ENCODE measurements around the gene PPP2R5D. TPM values are rescaled to one million over a fixed set of nuclear protein-coding genes. Genes with fewer than 3 reads are reported as not detected.
"Not testable (repeated sequence)": the region's sequence is repeated elsewhere in the genome, so short reads cannot be mapped to it uniquely, and the experiment has no call there.

Gene PPP2R5D
- total RNA-seq, 1 experiment from 2014 or later, result 52.7 TPM

- not testable (repeated sequence) for H3K4me1 Mint-ChIP-seq; H3K4me3 Mint-ChIP-seq; H3K27ac Mint-ChIP-seq; H3K9me3 Mint-ChIP-seq; DNase-seq (ENCODE audit: low spot score); H3K27me3 Mint-ChIP-seq (ENCODE audit: low read depth); ATAC-seq
- ChIA-PET CTCF (interaction anchor here (0.6 kb wide), 1 partner anchor 129 kb away, joined by 3 read pairs; no protein-coding TSS in a partner anchor), POLR2A (interaction anchor here (0.7 kb wide), 3 partner anchors 102 to 1075 kb away, joined by 3 to 9 read pairs (median 7); no protein-coding TSS in a partner anchor)
- H3K36me3 Mint-ChIP-seq, result peaks cover 56% of the 10 kb centered on the region
Observed at GRCh38 chr6:43041475-43041874, 57.1 kb downstream of the PPP2R5D start.

GRCh38 chr6:43043310-43043709 is 58.9 kb downstream of the PPP2R5D start:
- ChIA-PET CTCF (interaction anchor here (0.6 kb wide), 2 partner anchors 13 to 165 kb away, joined by 3 read pairs; no protein-coding TSS in a partner anchor), POLR2A (no interaction called here)
- Mint-ChIP-seq H3K4me3 (no peak overlapping the region), H3K27me3 (ENCODE audit: low read depth) (no peaks in the 10 kb centered on the region), H3K27ac (0 out of 2 replicates have a peak overlapping the region, but pooled peaks have one; percentile 16), H3K9me3 (no peaks in the 10 kb centered on the region), H3K4me1 (no peaks in the 10 kb centered on the region), H3K36me3 (peaks cover 48% of the 10 kb centered on the region)
- ATAC-seq (no peak), DNase-seq (ENCODE audit: low spot score) (no peak)
- TF ChIP-seq ATF2 (CRISPR knock-in tag; IDR thresholded peaks at IDR 0.05; ENCODE audit: borderline replicate concordance, low read depth), result no peak
- TF ChIP-seq ZNF425 (CRISPR knock-in tag; conservative IDR thresholded peaks at IDR 0.05), result no peak
- TF ChIP-seq FOXK1 (CRISPR knock-in tag; IDR thresholded peaks at IDR 0.05), result no peak
- no peak for TF ChIP-seq ZNF671 (CRISPR knock-in tag; IDR thresholded peaks at IDR 0.05)
- TF ChIP-seq ESRRA (CRISPR knock-in tag; IDR thresholded peaks at IDR 0.05; ENCODE audit: borderline replicate concordance), result no peak
- no peak for TF ChIP-seq TEAD4 (CRISPR knock-in tag; IDR thresholded peaks at IDR 0.05)
- TF ChIP-seq AFF4 (CRISPR knock-in tag; IDR thresholded peaks at IDR 0.05; ENCODE audit: borderline replicate concordance), result no peak
- no peak for TF ChIP-seq GABPB1 (CRISPR knock-in tag; IDR thresholded peaks at IDR 0.05)
- TF ChIP-seq MXD4 (CRISPR knock-in tag; IDR thresholded peaks at IDR 0.05; ENCODE audit: borderline replicate concordance), result no peak
- TF ChIP-seq E2F5 (CRISPR knock-in tag; IDR thresholded peaks at IDR 0.05), result no peak
- TF ChIP-seq NFE2L1 (CRISPR knock-in tag; IDR thresholded peaks at IDR 0.05), result no peak
- TF ChIP-seq ATF6 (CRISPR knock-in tag; IDR thresholded peaks at IDR 0.05), result no peak
- no peak for TF ChIP-seq NR1H2 (CRISPR knock-in tag; IDR thresholded peaks at IDR 0.05)
- TF ChIP-seq SMAD3 (CRISPR knock-in tag; IDR thresholded peaks at IDR 0.05; ENCODE audit: borderline replicate concordance), result no peak
- TF ChIP-seq ZNF317 (CRISPR knock-in tag; IDR thresholded peaks at IDR 0.05; ENCODE audit: borderline replicate concordance, low read depth), result no peak
- no peak for TF ChIP-seq ZNF423 (CRISPR knock-in tag; IDR thresholded peaks at IDR 0.05)
- TF ChIP-seq FOXJ3 (CRISPR knock-in tag; IDR thresholded peaks at IDR 0.05; ENCODE audit: borderline replicate concordance), result no peak

All from WTC11 (cell line).